T-helper 1 cell (primary cell): ENCODE data around the gene TCERG1L.
"Not testable (repeated sequence)": the region's sequence is repeated elsewhere in the genome, so short reads cannot be mapped to it uniquely, and the experiment has no call there.

ENCODE experiments used
- DNase-seq, 5 donors: peaks; one replicate each; pipeline ENCODE4 v3.0.0-alpha.2; 2012 to 2020

Gene TCERG1L

DNA sequence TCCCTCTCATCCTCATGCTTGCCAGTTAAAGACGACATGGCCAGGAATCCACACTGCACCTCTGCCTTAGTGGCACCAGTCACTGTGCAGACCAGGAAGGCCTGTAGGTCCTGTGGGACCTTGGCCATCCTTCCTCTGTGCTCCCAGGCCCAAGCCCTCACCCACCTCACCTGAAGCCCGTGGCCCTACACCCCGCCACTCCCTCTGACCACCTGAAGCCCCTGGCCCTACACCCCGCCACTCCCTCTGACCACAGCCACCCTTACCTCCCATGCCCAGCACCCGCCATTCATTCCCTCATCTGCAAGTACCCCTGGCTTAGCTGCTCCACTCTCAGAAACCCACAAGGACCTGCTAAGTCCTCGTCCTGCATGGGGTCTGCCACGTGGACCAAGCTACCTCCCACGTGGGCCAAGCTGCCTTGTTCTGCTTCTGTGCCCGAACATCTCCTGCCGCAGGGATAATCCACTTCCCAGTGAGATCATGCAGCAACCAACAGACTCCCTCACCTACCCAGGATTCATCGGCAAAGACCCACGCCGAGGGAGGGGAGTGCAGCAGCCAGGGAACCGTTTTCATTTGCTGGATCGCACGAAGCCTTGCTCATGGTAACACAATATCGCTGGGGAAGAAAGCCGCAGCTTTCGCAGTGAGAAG lies 151.2 kb downstream of the TCERG1L start:
- DNase-seq: no peak

DNA sequence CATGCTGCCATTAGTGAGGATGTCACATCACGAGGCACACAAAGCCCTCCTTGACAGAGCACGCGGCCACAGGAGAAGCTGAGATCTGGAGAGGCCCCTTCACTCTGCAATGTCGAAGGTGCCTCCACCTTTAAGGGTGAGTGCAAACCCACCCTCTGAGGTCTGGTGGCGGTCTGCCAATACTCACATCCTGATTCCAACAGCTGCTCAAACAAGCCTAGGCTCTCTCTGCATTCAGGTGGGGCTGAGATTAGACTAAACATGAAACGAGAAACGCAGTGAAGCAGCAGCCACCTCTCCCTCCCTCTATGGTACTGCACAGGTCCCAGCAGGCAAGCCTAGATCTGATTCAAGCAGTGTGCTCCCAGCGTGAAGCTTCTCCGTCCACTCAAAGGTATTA lies 151.8 kb downstream of the TCERG1L start:
- DNase-seq: no peak

DNA sequence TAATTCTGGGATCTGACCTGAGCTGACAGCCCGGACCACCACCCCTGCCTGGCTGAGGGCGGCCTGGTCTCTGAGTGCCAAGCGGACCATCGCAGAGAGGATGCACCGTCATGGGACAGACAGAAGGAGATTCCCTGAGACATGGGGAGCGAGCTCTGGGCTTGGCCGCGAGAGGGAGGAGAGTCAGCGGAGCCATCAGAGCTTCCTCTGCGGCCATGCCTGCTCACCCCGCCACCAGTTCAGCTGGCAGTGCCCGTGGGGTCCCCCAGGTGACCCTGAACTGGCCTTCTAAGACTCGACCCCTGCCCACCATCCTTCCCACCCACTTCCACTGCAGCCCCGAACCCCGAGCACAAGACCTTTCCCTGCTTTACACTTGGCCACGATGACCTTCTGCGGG lies 152.8 kb downstream of the TCERG1L start:
- DNase-seq: no peak

- DNase-seq: no peak
Measured at GRCh38 chr10:131157899-131158298, 153.6 kb downstream of the TCERG1L start.

DNA sequence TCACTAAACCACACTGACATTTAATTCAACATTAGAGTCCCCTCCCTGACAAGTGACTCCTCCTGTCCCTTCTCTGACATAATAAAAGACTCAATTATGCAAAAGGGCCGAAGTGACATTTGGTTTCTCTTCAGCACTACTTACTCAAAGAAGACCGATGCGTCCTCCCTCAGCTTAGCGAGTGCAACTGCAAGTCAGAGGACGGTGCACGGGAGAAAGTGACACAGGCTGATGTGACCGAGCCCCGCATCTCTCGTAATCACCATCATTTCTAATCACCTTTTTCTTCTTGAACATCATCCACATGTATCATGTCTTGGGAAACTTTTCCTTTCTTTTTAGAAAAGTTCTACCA lies 155.7 kb downstream of the TCERG1L start:
- DNase-seq: no peak

- no peak for DNase-seq
Measured at GRCh38 chr10:131155218-131155875, 156.2 kb downstream of the TCERG1L start.

DNA sequence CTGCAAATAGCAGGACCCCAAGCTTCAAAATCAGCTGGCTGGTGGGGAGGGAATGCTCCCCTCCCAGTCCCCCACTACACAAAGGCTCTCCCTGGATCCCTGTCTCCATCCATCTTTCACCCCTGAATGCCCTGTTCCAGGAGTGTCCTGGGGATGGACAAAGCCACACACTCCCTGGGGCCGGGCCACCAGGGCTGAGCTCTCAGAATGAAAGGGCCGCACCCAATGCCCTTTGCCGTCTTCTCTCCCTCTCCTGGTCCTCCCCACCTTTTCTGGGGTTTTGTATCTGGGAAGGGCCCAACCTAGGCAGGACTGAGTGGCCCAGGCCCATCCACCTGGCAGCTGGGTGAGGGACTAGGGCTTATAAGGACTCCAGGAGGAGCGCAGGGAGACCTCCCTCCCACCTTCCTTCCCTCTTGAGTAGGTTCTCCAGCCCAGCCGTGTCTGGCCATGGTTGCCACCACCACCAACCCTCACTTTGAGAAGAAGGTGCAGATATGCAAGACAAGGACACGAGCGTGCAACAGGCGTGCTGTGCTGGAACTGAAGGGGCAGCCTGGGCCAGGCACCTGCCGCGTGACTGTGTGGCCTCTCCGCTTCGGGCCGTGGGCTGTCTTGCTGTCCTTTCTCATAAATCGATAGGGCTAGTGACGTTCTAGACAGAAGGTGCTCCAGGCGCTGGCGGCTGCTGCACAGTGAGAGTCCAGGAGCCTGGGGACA lies 157.1 kb downstream of the TCERG1L start:
- DNase-seq: no peak

DNA sequence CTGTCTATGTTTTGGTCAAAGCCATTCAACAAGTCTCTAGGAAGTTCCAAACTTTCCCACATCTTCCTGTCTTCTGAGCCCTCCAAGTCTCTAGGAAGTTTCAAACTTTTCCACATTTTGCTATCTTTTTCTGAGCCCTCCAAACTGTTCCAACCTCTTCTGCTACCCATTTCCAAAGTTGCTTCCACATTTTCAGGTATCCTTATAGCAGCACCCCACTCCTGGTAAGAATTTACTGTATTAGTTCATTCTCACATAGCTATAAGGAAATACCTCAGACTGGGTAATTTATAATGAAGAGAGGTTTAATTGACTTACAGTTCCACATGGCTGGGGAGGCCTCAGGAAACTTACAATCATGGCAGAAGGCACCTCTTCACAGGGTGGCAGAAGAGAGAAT lies 159.1 kb downstream of the TCERG1L start:
- not testable (repeated sequence) for DNase-seq

DNA sequence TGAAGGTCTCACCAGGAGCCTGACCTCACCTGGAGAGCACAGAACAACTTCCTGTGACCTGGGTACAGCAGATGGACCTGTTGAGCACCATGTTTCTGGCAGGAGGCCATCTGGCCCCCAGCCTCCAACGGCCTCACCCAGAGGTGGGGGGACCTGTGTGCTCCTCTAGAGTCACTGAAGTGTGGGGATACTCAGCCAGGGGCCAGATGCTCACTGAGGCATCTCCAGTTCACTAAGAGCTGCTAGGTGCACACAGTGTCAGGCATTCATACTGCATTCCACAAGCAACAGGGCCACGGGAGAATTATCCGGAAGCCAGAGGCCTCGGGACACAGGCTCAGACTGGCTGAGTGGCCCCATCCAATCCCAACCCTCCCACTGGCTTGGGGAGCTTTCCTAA lies 161.4 kb downstream of the TCERG1L start:
- DNase-seq: no peak

DNA sequence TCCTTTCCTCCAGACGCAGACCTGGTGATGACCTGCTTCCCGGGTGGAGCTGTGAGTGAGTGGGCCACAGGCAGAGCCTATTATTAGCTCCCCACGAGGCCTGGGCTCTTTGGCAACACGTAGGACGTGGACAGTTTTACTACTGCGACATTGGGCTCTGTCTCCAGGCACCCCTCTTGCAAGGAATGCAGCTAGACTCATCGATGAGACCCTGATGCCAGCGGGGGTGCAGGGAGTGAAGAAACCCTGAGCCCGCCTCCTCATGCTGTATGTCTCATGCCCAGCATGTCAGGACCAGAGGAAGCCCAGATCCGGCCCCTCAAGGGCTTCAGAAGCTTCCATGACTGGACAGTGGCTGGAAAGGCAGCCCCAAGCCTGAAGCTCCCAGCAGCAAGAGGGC lies 161.9 kb downstream of the TCERG1L start:
- DNase-seq: no peak

- no peak for DNase-seq
Measured at GRCh38 chr10:131149111-131149510, 162.4 kb downstream of the TCERG1L start.

- DNase-seq: no peak
Measured at GRCh38 chr10:131148270-131148669, 163.3 kb downstream of the TCERG1L start.

- no peak for DNase-seq
Measured at GRCh38 chr10:131147301-131147975, 164.1 kb downstream of the TCERG1L start.

DNA sequence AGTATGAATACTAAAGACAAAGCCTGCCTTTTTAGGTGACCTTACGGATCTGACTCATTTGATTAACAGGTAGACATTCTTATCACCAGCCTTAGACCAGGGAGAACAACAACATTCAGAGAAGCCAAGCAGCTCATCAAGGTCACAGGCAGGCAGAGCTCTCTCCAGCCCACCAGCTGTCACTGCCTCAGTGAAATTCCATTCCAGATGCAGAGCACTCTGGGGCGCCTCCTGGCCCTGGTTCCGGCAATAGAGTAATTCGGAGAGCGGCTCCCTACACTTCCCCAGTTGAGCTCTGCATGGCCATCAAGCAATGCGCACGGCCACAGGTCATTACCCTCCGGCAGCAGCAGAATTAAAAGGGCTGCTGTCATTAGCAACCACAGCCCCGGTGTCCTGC lies 164.7 kb downstream of the TCERG1L start:
- no peak for DNase-seq

DNA sequence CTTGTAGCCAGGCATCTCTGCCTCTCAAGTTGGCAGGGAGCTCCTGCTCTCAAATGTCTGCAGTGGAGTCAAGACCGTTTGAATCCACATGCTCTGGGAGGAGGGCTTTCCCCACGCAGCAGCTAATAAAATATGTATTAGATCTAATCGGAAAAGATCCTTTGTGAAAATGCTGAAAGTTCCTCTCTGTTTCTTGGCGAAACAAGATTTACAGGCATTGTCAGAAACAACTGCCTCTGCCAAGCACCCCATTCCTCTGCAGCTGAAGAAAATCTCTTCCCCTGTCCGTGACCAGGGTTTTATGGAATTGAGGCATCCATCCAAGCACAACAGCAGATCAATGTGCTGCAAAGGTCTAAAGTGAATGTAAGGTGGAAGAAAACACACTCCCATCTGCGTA lies 165.8 kb downstream of the TCERG1L start:
- DNase-seq: no peak

DNA sequence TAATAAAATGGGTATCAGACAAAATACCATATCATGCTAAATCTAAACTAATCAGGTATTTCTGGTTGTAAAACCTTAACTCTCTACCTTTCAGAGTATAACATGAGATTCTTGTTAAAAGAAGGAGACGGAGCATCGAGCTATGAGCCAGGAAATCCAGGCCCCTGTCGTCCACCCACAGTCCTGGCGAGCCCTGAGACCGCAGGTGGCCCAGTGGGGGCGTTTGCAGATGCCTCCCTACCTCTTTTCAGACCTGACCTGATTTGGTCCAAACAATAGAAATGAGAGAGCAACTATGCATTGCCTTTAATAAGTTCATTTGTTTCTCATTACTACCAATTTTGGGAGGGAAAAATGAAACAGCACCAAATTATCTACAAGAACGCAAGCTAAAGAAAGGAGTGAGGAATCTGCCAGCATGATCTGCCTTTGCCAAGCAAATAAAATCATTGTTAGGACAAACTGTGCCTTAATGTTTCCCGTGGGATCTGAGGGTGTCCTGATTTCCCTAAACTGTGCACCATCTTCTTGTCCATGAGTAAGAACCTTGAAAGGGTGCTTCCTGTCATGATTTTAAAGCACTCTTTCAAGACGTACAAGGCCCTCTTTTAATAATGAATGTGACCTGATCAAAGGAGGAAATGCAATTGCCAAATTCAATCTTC lies 166.7 kb downstream of the TCERG1L start:
- no peak for DNase-seq

- DNase-seq: no peak
Measured at GRCh38 chr10:131144196-131144595, 167.3 kb downstream of the TCERG1L start.

GRCh38 chr10:131143425-131144165 lies 167.9 kb downstream of the TCERG1L start:
- DNase-seq: no peak

- DNase-seq: no peak
Measured at GRCh38 chr10:131142517-131143380, 168.8 kb downstream of the TCERG1L start.

- DNase-seq: no peak
Measured at GRCh38 chr10:131141645-131142516, 169.6 kb downstream of the TCERG1L start.
